HG02798 (cell line): ENCODE data around the gene PTPRM.

Experiments used
- ATAC-seq: cut with Tn5 transposase; IDR thresholded peaks from one replicate; pipeline ENCODE4 v1.9.1; 2021; ENCODE audit warnings: mild to moderate bottlenecking; ENCODE audit not compliant: unreplicated experiment, poor library complexity

The PTPRM gene

DNA sequence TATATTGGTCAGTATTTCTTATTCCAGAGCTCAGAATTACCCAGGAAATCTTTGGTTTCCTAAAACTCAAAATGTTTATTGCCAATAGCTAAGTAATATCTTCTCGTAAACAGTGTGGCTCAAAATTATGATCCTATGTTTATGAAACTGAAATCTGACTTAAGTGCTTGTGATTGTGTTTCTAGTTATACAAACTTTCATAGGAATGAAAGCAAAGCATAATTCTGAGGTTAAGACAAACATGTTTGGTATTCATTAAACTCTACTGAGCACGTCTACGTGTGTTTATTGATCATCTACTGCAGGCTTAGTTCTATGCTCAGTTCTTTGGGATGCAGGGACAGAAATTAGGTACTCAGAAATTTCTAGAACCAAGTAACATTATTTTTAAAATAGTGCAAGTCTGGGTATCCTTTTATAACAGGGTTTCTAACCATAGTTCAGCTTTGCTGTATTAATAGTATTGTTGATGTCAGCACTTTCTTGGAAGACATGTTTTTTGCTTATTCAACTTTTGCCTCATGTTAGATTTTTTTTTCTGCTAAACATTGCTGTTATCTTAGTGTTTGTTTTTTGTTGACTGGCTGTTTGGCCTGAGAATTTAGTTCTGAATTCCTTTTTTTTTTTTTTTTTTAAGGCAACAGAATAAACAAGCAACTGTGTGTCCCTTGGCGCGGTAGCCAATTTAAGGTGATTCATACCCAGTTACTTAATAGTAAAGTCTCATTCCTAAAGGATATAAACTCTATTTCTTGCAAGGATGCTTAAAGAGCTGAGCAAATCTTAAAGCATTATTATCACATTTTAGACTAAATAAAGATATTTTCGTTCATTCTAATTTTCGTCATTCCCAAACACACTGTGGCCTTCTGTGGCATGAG is 31.3 kb downstream of the PTPRM start:
- no peak for ATAC-seq

DNA sequence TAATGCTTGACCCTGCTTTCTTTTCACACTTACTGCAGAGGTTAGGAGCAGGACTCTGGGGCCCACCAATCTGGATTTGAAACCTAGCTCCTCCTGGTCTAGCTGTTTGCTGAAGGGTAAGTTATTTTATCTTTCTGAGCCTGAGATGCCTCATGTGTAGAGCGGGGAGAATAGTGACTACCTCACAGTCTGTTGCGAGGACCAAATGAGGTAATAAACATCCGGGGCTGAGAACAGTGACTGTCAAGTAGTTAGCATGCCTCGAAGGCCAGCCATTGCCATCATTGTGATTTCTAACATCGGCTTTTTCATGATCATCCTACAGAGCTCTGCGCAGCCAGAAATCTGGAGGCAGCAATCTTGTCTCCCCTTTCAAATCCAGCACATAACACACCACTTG is 32.9 kb downstream of the PTPRM start:
- no peak for ATAC-seq

DNA sequence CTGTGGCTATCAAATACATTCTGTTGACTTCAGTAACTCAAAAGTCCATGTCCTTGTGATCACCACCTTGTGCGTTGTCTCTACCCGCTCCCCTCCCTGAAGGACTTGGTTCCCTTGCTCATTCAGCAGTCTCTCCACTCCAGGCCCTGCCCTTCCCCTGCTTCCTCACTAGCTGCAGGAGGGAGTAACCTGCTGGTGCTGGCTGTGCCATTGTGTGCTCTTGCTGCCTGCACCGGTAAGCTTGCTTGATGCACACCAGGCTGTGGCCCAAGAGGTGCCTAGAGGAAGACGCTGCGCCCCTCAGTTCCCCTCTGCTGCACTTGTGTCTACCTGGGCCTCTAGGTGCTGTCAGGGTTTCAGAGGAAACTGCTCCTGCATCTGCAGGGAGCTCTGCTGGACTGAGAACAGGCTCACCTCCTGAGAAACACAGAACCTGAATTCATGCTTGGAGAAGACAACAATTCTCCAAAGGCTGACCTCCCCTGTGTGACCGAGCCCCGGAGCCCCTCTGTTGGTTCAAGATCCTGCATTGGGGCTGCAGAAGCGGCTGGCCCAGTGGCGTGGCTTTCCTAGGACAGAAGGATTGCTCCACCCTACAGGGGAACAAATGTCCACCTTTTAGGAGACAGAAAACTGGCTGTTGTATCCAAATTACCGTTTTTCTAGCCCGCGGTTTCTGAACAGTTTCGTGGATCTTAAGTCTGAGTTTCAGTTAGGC is 33.6 kb downstream of the PTPRM start:
- no peak for ATAC-seq

DNA sequence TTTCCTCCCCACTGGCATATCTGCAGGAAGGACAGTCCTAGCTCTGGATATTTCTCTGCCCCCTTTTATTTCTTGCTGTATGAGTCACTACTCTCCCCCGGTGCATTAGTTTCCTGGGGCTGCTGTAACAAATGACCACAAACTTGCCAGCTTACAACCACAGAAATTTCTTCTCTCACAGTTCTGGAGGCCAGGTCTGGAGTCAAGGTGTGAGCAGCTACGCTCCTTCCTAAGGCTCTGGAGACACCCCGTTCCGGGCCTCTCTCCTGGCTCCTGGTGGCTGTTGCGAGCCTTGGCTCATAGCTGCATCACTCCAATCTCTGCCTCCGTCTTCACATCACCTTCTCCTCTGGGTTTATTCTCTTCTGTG is 34.1 kb downstream of the PTPRM start:
- no peak for ATAC-seq

DNA sequence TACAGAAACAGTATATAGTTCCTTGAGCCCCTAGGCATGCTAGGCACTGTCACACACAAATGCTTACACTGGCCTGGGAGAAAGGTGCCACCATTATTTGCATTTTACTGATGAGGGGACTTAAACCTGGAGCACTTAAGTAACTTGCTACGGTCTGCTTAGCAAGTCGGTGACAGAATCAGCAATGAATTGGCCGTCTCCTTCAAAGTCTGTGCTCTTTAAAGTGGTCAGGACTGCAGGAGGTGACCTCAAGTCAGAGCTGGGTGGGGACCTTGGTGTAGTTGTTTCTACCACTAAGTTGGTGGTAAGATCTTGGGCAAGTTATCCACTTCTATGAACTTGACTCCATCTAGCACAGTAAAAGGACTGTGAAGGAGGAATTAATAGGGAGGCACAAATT is 34.8 kb downstream of the PTPRM start:
- ATAC-seq, result no peak

DNA sequence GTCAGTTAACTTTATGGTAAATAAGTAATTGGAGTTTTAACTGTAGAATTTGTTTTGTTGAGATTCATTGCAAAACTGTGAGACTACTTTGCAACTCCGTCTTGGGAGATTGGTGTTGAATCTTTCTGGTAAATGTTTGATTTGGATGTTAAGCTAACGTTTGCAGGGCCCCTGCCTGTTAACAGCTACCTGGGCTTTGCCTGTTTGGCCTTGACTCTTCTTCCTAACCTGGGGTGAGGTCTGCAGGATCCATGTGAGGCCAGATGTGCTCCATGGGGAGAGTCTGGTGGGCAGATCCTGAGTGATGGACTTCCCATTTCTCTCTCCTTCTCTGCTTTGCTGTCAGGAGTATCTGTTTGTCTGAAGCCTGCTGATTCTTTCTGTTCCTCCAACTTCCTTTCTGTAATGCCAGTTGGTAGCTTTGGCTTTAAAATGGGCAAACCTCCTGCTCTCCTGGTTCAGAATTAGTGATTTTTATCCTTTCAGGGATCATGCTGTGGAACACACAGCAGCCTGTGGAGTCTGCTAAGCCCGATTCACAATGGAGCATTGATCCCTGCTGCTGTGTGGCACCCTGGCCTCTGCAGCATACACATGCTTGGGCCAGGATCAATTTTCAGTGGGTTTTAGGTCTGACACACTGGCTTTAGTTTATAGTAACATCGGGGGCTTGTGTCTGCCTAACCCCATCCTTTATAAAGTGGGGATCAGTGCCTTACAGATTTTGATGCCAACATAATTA is 36.3 kb downstream of the PTPRM start:
- ATAC-seq, result no peak

DNA sequence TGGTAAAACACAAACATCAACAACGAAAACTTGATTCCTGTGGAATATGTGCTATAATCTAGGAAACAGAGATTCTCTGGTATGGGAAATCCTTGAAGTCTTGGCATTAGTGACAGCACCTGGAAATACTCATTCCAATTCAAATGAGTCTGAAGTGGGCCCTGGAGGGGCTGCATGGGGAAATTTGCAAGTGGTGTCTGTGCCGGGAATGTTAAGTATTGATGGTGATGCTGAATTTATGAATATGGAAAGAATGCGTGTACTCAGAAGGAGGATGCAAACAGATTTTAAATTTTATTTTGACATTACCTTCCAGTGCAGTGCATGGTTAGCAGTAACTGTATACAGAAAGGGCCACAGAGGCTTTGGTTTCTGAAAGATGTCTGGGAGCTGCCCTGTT is 37.2 kb downstream of the PTPRM start:
- ATAC-seq, result no peak

DNA sequence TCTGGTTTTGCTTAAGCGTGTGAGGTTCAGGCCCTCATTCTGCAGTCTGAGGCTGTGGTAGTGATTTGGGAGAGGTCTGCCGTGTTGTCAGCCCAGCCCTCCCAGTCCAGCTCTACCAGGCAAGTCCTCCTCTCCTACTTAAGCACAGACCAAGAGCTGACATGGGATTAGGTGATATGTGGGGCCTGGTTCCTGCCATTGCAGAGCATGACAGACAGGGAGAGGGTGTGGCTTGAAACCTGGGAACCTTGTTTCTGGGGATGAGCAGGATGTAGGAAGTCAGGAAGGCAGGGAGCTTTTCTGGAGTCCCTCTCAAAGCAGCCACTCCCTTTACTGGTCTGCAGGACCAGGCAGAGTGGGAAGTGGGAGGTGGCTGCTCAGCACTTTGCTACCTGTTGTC is 38.6 kb downstream of the PTPRM start:
- ATAC-seq, result no peak

DNA sequence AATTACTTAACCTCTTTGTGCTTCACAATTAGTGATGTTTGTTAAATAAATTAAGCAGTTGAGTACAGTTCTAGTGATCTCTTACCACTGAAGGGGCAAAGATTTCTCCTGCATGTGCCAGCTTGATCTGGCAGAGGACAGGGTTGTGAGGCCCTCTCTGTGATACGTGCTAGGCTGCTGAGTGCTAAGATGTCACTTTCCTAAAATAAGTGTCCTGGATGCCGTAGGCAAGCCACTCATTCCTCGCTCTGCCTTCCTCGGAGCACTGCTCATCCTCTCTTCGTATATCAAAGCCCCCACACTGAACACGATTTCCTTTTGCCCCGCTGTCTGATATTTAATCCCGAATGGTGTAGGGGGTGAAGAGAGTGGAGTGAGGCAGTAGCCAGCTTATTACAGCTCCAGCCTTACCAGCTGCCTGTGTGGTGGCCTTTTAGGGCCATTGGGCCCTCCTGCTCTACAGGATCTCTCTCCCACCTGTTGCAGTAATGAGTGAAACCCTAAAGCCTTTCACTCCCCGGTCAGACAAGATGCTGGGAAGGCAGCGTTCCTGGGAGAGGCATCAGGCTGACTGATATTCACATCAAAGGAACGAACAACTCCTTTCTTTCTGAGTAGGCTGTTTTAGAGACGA is 40.5 kb downstream of the PTPRM start:
- ATAC-seq, result no peak

DNA sequence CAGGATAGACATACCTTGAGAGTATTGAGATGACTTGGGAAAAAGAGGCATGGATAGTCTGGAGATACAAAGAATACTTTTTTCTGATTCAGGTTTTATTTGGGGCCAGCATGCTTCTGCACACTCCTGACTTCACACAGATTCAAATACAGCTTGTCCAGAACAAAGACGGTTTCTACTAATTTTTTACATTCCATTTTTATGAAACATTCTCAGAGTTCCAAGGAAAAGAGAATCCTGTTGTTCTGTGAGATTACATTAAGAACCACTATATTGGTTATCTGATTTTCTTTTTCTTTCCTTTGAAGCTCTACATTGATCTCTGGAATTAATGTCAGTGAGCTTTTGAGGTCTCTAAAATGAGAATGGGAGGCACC is 41.0 kb downstream of the PTPRM start:
- no peak for ATAC-seq

DNA sequence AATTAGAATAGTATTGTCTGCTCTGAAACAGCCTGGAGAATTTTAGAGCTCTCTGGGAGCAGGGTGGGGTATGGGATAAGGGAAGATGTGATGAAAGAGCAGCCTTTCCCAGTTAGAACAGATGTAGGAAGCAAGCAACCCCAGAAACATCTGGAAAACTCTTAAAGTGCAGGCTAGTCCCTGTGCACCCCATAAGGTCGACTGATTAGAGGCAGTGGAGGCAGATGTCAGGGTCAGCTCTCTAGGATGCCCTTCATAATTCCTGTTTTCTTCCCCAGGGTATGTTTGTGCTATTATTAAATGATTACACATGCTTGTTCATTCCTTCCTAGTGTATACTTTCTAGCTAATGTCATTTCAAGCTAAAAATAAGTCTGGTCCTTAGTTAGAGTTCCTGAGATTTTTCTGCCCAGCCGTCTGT is 41.7 kb downstream of the PTPRM start:
- ATAC-seq, result no peak

DNA sequence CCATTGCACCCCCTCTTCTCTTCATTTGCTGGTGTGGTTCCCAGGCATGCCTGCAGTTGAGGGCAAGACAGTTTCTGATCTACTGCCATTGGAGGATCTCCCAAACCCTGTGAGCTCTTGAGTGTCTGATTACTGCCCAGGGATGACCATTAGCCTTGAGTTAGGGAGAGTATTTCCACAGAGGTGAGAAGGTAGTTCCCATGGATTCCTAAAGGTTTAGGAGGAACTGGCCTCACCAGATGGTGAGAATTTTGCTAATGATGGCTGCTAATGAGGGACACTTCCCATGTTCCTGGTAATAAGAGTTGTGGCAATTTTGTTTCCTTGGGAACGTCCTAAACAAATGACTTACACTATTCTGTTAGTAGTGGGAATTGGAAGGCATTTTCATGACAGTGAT is 42.5 kb downstream of the PTPRM start:
- no peak for ATAC-seq

DNA sequence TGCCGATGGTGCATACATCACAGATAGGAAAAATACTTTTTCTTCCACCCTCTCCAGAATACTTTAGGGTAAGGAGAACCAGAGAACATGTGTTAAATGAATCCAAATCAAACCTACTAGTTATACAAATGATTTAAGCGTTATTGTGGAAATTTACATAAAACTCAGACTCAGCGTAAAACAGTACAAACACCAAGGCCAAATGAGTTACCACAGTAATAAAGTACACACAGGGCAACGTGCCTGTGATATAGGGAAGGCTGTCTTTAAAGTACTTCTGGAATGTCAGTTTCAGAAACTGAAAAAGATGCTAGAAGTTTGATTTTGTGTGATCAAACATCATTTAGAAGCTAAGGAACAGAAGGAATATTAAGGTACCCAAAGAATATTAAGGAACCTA is 46.9 kb downstream of the PTPRM start:
- ATAC-seq, result no peak

DNA sequence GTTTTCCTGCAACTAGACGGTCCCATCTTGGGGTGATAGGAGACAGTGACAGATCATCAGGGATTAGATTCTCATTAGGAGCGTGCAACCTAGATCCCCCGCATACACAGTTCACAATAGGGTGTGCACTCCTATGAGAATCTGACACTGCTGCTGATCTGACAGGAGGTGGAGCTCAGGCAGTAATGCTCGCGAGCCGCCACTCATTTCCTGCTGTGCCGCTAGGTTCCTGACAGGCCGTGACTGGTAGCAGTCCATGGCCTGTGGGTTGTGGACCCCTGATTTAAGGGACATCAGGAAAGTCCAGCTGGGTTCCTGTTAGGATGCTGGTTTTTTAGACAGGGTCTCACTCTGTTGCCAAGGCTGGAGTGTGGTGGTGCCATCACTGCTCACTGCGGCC is 48.7 kb downstream of the PTPRM start:
- no peak for ATAC-seq

DNA sequence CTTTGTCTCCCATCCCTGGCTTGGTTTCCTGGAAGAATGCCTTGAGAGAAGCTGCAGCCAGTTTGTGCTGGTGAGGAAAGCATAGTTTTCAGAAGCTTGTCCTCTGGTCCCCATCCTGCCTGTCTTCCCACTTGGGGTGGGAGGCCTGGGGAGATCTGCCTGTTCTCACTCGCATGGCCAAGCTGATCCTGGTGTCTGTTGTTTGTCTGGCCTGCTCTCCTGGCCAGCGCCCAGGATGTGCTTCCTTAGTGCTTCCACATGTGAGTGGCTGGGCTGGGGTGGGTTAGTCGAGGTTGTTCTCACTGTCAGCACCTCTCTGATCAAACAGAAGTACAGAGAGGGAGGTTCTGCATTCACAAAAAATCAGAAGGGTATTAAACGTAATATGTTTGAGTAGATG is 49.5 kb downstream of the PTPRM start:
- ATAC-seq, result no peak

DNA sequence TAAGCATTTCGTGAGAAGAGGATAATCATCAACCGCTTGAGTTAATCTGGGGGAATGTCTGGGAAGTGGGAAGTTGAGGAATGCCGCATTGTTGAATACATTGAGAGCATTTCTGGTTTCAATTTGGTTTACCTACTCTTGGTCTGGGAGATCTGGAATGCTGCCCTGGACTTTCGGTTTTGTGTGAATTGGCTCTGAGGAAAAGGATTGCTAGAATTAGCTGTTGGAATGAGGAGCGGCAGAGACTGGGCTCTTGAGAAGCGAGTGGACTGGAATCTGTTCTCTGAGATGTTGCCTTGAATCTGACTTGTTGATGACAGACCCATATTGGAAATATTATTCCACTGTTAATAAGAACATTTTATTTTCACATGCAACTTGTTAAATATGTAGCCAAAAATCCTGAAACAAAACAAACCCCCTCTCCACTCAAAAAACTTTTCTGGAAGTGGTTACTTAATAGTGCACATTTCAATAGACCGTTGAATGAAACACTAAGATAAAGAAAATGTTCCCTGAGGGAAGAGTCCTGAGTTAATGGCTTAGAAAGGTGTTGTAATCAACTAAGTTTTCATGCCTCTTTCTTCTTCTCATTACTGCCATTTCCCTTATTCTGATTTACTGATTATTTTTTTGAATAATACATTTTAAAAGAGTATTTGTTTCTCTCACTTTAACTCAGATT is 50.8 kb downstream of the PTPRM start:
- no peak for ATAC-seq

DNA sequence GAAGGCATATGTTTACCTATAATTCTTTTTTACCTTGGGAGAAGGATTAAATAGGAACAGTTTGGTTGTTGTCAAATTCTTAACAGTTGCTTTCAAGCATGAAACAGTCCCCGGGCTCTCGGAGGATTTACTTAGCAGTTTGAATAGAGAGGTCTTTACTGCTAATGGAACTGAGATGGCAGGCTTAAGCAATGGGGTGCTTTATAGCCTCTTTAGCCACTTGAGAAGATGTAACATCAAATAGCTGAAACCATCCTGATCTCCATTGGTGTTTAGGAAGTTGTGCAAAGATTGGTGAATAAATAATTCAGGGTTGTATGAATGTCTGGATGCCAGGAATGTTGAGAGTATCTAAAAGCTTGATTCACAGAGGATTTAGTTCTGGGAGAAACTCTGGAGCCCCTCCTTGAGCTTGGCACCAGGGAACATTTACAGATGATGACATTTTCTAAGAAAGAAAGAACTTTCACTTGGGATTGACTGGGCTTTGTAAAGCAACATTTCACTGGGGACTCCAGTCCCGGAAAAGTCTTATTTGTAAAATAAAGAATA is 51.9 kb downstream of the PTPRM start:
- no peak for ATAC-seq

DNA sequence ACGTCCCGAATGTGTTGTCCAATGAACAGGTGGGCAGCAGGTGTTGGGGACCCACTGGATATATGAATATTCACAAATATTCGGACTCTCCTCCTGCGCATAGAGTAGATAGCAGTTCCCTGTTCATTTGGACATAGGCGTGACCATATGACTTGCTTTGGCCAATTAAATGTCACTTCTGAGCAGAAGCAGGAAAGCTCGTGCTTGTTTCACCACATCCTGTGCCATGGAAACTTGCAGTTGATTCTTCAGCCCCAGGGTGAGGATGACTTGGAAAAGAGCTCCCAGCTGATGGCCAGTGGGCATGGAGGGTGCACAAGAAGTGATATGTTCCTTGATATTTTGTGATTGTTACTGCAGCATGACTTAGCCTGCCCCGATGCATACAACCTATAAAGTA is 52.6 kb downstream of the PTPRM start:
- no peak for ATAC-seq

DNA sequence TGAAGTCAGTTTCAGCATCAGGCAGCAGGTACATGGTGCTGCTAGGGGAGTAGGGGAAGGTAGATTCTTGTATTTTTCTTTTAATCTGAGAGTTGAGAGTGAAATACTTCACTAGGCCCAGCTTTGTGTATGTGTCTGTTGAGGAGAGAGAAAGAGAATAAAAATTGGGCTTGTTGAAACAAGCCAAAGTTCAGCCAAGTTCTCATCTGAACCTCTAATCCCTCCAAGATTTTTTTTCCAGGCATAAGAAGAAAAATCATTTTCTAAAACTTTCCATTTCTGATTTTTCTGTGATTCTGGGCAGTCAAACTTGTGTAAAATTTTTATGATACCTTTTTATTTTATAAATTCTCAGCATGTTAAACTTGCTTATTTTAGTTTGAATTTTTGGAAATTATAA is 55.6 kb downstream of the PTPRM start:
- no peak for ATAC-seq

DNA sequence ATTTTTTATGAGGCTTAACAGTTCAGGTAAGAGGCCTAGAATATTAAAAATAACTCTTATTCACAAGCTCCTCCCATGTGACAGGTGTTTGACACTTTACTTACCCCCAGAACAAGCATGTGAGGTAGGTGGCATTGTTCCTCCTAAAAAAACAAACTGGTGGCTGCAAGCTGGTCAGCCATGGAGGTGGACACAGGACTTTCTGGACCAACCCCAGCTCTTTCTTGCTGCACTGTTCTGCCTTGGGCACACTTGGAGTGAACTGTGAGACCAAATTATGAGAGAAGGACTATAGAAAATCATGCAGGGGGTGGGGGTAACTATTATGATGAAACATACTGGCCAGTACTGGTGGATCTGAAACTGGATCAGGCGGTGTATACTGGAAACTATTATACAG is 56.6 kb downstream of the PTPRM start:
- ATAC-seq, result no peak
